CMK (cell line): ENCODE results near the gene NRXN3.

Experiments used
- DNase-seq: peaks from one replicate; pipeline ENCODE4 v3.0.0-alpha.2; 2010; ENCODE audit warnings: low read depth

Gene NRXN3

DNA sequence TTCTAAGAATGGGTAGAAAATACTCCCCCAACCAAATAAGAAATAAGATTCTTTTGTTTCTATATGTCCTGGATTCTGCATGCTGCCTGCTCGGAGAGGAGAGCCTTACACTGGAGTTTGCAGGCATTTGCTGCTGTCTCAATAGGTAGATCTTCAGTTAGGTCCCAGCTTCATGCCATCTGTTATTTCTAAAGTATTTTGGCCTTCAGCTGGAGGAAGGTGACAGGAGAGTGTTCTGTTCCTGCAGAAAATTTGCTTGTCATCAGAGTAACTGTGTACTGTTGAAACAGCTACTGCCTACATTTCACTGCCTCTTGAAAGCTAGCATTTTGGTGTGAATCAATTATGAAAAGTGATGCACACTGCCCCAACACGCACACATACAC is 966.9 kb downstream of the NRXN3 start:
- no peak for DNase-seq

DNA sequence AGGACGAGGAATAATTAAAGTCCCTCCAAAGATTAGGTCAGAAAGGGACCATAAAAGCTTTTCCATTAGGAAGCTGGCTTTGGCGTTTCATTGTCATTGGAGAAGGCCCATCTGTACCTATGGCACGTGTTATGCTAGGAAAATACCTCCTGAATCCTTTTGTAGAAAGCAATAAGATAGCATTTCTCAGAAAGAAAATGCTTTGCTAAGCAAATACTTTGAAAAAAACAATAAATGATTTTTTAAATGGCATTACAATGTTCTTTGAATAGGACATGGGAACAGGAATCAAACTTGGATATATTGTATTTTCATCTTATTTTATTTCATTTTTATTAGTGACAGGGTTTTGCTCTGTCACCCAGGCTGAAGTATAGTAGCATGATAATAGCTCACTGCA is 967.7 kb downstream of the NRXN3 start:
- no peak for DNase-seq

DNA sequence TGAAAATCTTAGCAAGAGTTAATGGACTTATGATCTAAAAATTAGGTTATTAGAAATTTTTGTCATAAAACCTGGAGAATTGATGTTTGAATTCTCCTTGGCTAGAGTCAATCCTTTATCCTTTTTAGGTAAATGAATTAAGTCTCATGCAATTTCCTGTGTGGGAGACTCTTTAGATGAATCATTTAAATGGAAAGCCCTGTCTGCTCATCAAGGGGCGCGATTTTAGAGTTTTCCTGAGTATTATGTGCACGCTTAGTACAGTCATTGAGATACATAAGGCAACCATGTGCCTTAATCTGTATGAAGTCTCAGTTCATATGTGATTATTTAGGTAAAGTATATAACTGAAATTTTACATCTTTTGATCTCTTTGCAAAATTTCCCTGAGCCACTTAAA is 974.7 kb downstream of the NRXN3 start:
- DNase-seq, result no peak

- DNase-seq, result no peak
These were observed 980.1 kb downstream of the NRXN3 start for GRCh38 chr14:79150226-79150625.

GRCh38 chr14:79157369-79157768 is 987.2 kb downstream of the NRXN3 start:
- no peak for DNase-seq

DNA sequence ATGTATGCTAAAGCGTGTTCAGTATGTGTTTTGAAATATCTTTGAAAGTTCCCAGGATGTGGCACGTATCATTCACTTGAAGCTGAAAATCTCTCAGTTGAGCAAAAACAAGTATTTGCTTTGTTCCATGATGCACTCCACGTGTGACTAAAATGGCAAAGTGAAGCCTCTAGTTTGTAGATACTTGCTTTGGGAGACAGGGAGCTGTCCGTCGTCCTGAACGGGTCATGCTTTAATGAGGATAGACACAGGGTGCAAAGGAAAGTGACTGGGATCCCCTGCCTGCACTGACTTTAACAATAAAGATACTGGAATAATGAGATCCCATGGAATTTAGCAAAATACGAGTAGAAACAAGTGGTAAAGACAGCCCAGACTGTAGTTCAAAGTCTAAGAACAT is 991.4 kb downstream of the NRXN3 start:
- DNase-seq, result no peak

GRCh38 chr14:79162833-79163232 is 992.7 kb downstream of the NRXN3 start:
- DNase-seq, result no peak

GRCh38 chr14:79165471-79166090 is 995.4 kb downstream of the NRXN3 start:
- no peak for DNase-seq

DNA sequence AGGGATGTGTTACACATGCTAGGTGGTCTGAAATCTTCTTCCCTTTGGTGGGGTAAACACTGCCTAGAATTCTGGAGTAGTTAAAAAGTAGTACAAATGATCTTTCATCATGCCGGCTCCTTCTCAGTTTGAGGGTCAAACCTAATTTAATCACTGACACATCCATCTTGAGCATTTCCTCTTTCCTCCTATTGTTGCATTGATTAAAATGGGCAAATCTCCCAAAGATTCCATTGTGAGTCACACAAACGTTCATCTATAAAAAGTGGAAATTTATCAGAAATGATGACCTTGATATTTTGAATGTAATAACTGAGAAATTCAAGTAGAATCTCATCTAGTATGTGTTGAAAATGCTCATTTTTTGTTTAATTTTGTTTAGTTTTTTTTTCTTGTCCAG is 996.0 kb downstream of the NRXN3 start:
- DNase-seq, result no peak

DNA sequence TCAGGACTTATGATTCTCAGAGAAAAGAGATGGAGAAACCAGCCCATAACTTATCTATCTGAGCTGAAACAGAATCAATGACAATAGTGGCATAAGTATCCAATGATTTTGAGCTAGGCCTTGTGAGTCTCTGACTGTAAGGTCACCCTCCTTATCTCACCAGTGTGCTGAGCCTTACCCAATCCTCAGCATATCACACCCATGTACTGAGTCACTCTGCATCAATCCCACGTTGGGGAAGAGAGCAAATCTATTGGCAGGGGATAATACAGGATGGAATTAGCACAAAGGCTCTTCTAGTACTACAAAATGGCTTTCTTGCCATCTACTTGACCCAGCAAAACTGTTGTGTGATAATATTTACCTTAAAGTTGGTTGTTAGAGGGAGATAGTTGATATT is 997.8 kb downstream of the NRXN3 start:
- no peak for DNase-seq

GRCh38 chr14:79175671-79176070 is 1005.5 kb downstream of the NRXN3 start:
- no peak for DNase-seq

DNA sequence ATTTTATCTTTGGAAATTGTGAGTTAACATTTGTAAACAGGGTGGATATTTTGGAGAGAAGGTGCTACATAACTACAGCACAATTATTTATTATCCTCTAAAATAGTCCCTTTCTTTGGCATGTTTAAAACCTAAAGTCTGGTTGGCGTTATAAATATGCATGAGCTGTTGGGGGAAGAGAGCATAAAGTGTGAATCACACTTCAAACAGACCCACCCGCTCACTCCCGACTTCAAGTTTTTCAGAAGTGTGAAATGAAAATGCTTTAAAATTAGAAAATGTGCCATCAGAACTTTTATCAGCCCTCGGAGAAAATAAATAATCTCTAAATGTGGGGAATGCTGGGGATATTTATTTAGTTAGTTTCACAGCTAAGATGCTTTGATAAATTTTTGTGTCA is 1006.9 kb downstream of the NRXN3 start:
- no peak for DNase-seq

- no peak for DNase-seq
These were observed 1008.5 kb downstream of the NRXN3 start for GRCh38 chr14:79178719-79179118.

- DNase-seq, result no peak
These were observed 1009.8 kb downstream of the NRXN3 start for GRCh38 chr14:79179985-79180384.

DNA sequence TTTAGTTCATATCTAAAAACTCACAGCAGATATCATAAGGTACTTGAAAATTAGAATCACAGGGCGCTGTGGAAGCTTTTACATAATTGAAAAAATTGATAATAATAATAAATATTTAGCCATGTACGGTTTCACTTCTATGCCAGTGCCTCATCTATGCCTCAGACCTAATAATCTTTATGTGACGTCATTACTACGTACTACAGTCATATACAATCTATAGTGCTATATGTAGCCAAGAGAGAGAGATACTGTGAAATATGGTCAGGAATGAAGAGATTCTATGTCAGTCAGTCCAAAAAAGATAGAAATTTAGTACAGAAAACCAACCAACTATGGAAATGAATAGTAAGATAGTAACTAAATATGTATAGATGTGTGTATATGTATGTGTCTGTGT is 1010.5 kb downstream of the NRXN3 start:
- DNase-seq, result no peak

DNA sequence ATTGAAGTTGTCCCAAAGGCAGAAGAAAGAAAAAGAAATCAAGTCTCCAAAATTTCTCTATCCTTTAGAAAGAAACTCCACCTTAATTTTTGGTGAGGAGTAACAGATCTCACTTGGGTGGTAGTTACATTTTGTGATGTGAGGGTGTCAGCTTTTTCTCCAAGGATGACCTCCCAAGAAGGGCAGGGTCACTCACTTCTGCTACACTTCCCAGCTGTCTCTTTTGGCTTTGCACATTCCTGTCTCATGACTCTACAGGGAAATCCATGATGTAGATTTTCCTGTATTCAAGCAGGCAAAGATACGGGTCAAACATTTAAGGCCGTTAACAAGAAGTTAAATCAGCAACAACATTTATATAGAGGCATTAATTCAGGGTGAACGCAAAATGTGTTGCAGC is 1016.4 kb downstream of the NRXN3 start:
- no peak for DNase-seq

DNA sequence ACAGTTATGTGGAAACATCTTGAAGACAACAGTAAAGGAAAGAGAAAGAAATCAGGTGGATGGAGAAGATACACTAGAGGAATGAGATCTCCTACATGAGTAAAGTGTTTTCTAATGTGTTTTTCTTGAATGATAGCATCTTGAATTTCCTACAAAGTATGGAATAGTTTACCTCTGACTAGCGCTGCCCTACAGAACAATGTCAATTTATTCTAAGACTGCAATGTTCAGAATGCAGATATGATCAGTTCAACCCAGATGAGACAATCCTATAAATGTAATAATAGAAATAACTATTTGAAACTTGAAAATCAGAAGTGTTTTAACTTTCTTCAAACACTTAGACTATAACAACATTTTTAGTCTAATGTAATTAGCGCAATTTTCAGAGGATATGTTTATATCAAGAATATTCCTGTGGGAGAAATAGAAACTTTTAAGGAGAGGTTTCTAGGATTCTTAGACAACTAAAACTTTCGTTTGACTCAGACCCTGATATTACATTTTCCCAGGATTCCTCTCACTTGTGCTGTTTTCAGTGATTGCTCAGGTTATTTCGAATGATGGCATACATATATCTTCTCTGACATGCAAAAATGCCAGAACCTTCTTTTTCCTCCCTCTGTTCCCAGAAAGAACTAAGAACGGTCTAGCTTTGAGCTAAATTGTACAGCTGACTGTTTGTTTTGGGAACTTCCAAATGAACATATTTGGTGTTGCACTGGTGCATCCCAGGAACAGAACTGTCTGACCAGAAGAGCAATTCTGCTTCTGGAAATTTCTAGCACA is 1023.7 kb downstream of the NRXN3 start:
- no peak for DNase-seq

DNA sequence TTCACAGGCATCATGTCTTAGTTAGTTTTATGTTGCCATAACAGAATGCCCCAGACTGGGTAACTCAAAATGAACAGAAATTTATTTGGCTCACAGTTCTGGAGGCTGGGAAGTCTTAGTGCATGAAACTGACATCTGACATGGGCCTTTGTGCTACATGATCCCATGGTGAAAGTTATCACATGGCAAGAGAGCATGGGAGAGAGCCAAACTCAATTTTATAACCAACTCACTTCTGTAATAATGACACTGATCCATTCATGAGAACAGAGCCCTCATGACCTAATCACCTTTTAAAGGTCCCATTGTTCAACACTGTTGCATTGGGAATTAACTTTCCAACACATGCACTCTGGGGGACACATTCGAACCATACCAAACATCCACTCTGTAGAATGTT is 1026.0 kb downstream of the NRXN3 start:
- DNase-seq, result no peak

DNA sequence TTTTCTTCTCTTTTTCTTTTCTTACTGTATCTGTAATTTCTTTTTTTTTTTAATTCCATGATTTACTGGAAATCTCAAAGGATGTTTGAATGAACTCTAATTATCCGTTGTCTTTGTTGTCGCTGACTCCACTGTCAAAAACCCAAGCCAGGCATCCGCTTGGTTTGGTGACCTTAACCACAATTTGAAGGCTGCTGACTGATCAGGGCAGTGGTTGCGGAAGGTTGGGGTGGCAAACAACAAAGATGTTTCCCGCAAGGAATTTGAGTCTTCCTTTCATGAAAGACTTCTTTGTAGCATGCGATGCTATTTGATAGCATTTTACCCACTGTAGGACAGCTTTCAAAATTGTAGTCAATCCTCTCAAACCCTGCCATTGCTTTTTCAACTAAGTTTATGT is 1027.3 kb downstream of the NRXN3 start:
- DNase-seq, result no peak

- DNase-seq, result no peak
These were observed 1029.0 kb downstream of the NRXN3 start for GRCh38 chr14:79199217-79199616.

GRCh38 chr14:79201564-79202207 is 1031.5 kb downstream of the NRXN3 start:
- no peak for DNase-seq

- no peak for DNase-seq
These were observed 1034.4 kb downstream of the NRXN3 start for GRCh38 chr14:79204591-79204990.

DNA sequence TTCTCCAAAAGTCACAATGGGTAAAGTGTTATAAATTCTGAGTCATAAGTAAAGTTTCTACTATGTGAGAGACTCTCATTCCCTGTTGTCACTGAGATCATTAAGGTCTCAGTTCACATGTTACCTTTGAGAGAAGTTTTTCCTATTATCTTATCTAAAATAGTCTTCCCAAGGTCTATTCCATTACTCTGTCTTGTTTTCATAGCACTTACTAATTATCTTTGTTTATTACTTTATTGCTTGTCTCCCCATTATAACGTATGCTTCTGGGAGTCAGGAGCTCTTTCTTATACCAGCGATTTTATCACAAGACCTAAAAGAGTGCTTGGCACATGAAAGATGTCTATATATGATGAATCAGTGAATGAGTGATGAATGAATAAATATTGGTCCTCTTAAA is 1039.2 kb downstream of the NRXN3 start:
- DNase-seq, result no peak

DNA sequence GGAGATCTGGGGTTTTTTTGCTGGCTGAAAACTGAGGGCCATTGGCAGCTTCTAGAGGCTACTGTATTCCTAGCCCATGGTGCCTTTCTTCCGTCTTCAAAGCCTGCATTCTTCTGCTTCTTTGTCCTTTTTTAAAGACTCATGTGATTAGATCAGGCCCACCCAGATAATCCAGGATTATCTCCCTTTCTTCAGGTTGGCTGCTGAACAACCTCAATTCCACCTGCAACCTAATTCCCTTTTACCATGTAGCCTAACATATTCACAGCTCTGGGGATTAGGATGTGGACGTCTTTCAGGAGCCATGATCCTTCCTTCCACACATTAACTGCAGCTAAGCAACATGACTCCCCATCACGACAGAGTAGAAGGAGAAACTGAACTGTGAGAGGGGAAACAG is 1055.6 kb downstream of the NRXN3 start:
- DNase-seq, result no peak
